ENCODE data around the gene AIFM1. TPM values are rescaled to one million over a fixed set of nuclear protein-coding genes. Genes with fewer than 3 reads are reported as not detected.

The AIFM1 gene
- total RNA-seq, 2 donors from 2014 or later = 53.7 to 58.7 TPM

DNA sequence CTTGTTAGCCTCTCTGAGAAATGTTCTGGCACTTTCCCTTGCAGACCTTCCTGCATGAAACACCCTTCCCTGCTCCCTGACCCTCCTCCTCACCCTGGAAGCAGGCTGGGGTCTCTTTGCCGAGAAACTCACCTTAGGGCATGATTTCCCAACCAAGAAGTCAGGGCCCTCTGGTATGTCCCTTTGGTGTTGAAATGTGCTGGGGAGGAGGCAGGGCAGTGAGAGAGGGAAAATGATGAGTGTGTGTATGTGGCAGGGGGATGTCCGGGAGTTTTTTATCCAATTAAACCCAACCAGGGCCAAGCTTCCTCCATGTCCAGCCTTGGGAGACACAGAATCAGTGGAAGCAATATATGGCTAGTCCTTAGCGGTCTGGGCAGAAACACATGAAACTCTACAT lies 60.4 kb downstream of the AIFM1 start:
- Histone ChIP-seq H3K27me3 (ENCODE audit: control insufficient read depth, insufficient read depth, low read length, poor library complexity, severe bottlenecking) (peaks cover 15% of the 10 kb centered on the region), H3K4me1 (ENCODE audit: control insufficient read depth, insufficient read depth, low read length) (no peaks in the 10 kb centered on the region), H3K27ac (ENCODE audit: low read depth, low read length) (no peak overlapping the region), H3K36me3 (ENCODE audit: control insufficient read depth, insufficient read depth, low read length) (no peaks in the 10 kb centered on the region), H3K4me3 (ENCODE audit: low read length) (no peak overlapping the region), H3K9ac (ENCODE audit: extremely low read depth, low read length, poor library complexity, severe bottlenecking) (no peak overlapping the region), H3K9me3 (ENCODE audit: control insufficient read depth, low read length) (no peaks in the 10 kb centered on the region)
- peaks cover 38% of the 10 kb centered on the region for H3K9me3 Mint-ChIP-seq
- H3K27ac Mint-ChIP-seq = no peak overlapping the region
- TF ChIP-seq, protein P1, sequence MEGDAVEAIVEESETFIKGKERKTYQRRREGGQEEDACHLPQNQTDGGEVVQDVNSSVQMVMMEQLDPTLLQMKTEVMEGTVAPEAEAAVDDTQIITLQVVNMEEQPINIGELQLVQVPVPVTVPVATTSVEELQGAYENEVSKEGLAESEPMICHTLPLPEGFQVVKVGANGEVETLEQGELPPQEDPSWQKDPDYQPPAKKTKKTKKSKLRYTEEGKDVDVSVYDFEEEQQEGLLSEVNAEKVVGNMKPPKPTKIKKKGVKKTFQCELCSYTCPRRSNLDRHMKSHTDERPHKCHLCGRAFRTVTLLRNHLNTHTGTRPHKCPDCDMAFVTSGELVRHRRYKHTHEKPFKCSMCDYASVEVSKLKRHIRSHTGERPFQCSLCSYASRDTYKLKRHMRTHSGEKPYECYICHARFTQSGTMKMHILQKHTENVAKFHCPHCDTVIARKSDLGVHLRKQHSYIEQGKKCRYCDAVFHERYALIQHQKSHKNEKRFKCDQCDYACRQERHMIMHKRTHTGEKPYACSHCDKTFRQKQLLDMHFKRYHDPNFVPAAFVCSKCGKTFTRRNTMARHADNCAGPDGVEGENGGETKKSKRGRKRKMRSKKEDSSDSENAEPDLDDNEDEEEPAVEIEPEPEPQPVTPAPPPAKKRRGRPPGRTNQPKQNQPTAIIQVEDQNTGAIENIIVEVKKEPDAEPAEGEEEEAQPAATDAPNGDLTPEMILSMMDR (conservative IDR thresholded peaks at IDR 0.05) = no peak
- H3K27me3 Mint-ChIP-seq (ENCODE audit: insufficient read depth) = peaks cover 64% of the 10 kb centered on the region
- H3K36me3 Mint-ChIP-seq (ENCODE audit: low read depth) = no peaks in the 10 kb centered on the region
- no peak overlapping the region for H3K4me3 Mint-ChIP-seq
- WGBS, 2 experiments (ENCODE audit: insufficient coverage in 1 of 2, insufficient read length in 1 of 2) = 90% methylated on average over 2 of the region's 3 CpGs; no CpG with 5 or more reads in 1 of the 2 experiments
- peaks cover 7% of the 10 kb centered on the region for H3K4me1 Mint-ChIP-seq
- no peak for DNase-seq

DNA sequence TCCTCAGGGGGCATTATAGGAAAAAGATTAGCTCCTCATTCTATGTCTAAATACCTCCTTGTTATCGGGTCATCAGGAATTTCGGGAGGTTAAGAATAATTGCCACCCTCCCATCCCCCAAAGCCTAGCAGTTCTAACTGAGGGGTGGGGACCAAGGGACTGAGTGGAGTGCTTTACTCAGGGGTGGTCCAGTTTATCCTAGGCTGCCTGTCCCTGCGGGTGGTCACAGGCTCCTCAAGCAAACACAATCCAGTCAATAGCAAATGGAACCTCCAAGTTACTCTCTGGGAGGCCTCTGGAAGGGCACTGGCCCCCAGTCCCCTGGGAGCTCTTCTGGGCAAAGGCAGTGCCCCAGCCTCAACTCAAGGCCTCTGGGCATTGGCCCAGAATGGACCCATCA lies 62.0 kb downstream of the AIFM1 start:
- peaks cover 50% of the 10 kb centered on the region for H3K27me3 Mint-ChIP-seq (ENCODE audit: insufficient read depth)
- Histone ChIP-seq H3K9me3 (ENCODE audit: control insufficient read depth, low read length) (no peaks in the 10 kb centered on the region), H3K27ac (ENCODE audit: low read depth, low read length) (no peak overlapping the region), H3K36me3 (ENCODE audit: control insufficient read depth, insufficient read depth, low read length) (no peaks in the 10 kb centered on the region), H3K4me3 (ENCODE audit: low read length) (no peak overlapping the region), H3K27me3 (ENCODE audit: control insufficient read depth, insufficient read depth, low read length, poor library complexity, severe bottlenecking) (no peaks in the 10 kb centered on the region), H3K4me1 (ENCODE audit: control insufficient read depth, insufficient read depth, low read length) (no peaks in the 10 kb centered on the region), H3K9ac (ENCODE audit: extremely low read depth, low read length, poor library complexity, severe bottlenecking) (no peak overlapping the region)
- H3K4me3 Mint-ChIP-seq = no peak overlapping the region
- peaks cover 7% of the 10 kb centered on the region for H3K4me1 Mint-ChIP-seq
- H3K9me3 Mint-ChIP-seq = peaks cover 37% of the 10 kb centered on the region
- TF ChIP-seq, protein P1 (conservative IDR thresholded peaks at IDR 0.05) = no peak
- DNase-seq = no peak
- 30% methylated on average over 1 of the region's 3 CpGs; no CpG with 5 or more reads in 1 of the 2 experiments for whole genome bisulfite sequencing, 2 experiments (ENCODE audit: insufficient coverage in 1 of 2, insufficient read length in 1 of 2)
- H3K27ac Mint-ChIP-seq = no peak overlapping the region
- no peaks in the 10 kb centered on the region for H3K36me3 Mint-ChIP-seq (ENCODE audit: low read depth)

- H3K27me3 Mint-ChIP-seq (ENCODE audit: insufficient read depth) = peaks cover 25% of the 10 kb centered on the region
- 95 to 100% methylated on average over 4 to 5 of the region's 5 CpGs for WGBS, 2 experiments (ENCODE audit: insufficient coverage in 1 of 2, insufficient read length in 1 of 2)
- TF ChIP-seq, protein P1 (conservative IDR thresholded peaks at IDR 0.05) = no peak
- H3K9me3 Mint-ChIP-seq = peaks cover 30% of the 10 kb centered on the region
- H3K27ac Mint-ChIP-seq = no peak overlapping the region
- Histone ChIP-seq H3K36me3 (ENCODE audit: control insufficient read depth, insufficient read depth, low read length) (no peaks in the 10 kb centered on the region), H3K9me3 (ENCODE audit: control insufficient read depth, low read length) (no peaks in the 10 kb centered on the region), H3K9ac (ENCODE audit: extremely low read depth, low read length, poor library complexity, severe bottlenecking) (no peak overlapping the region), H3K27me3 (ENCODE audit: control insufficient read depth, insufficient read depth, low read length, poor library complexity, severe bottlenecking) (no peaks in the 10 kb centered on the region), H3K27ac (ENCODE audit: low read depth, low read length) (no peak overlapping the region), H3K4me1 (ENCODE audit: control insufficient read depth, insufficient read depth, low read length) (no peaks in the 10 kb centered on the region), H3K4me3 (ENCODE audit: low read length) (no peak overlapping the region)
- no peak for DNase-seq
- no peaks in the 10 kb centered on the region for H3K36me3 Mint-ChIP-seq (ENCODE audit: low read depth)
- H3K4me3 Mint-ChIP-seq = no peak overlapping the region
- peaks cover 5% of the 10 kb centered on the region for H3K4me1 Mint-ChIP-seq
These were observed 65.5 kb downstream of the AIFM1 start for GRCh38 chrX:130100180-130100579.
